ENCODE measurements around the gene UCKL1.
A peak's percentile ranks its signal among the peaks of the same experiment; 100 is the strongest.

Gene UCKL1

DNA sequence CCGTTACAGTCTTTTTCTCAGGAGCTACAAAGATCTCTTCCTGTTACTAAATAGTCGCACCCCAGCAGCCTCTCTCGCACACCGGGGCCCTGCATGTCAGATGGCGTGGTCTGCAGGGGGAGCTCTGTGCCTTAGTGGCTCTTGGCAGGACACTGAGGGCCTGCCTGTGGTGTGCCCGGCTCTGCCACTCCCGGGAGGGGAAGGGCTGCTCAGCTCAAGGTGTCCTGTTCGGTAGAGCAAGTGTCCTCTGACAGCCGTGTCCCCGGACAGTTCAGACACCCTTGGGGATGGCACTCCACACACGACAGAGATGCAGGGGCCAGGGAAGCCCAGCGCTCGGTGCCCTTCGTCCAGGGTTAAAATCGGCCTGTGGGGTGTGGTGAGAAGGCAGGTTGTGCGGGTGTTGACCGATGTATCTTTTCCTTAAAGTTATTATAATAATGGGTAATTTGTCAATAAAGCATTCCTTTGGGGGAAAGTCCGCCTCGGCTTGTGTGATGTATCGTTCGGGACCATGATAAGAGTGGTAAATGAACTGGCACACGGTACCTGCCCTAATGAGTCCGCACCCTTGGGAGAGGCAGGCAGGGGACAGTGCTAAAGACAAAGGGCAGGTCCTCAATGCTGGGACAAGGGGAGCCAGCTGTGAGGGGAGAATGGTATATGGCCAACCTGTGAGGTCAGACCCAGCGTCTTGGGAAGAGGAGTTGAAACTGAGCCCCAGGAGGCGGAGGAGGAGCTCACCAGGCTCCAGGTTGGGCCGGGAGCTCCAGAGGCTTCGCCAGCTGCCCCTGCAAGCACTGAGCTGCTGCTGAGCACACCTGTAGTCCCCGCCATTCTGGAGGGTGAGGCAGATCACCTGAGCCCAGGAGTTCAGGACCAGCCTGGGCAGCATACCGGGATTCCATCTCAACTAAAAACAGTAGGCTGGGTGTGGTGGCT, 64.9 kb downstream of the UCKL1 start:
- TF ChIP-seq, protein P1, sequence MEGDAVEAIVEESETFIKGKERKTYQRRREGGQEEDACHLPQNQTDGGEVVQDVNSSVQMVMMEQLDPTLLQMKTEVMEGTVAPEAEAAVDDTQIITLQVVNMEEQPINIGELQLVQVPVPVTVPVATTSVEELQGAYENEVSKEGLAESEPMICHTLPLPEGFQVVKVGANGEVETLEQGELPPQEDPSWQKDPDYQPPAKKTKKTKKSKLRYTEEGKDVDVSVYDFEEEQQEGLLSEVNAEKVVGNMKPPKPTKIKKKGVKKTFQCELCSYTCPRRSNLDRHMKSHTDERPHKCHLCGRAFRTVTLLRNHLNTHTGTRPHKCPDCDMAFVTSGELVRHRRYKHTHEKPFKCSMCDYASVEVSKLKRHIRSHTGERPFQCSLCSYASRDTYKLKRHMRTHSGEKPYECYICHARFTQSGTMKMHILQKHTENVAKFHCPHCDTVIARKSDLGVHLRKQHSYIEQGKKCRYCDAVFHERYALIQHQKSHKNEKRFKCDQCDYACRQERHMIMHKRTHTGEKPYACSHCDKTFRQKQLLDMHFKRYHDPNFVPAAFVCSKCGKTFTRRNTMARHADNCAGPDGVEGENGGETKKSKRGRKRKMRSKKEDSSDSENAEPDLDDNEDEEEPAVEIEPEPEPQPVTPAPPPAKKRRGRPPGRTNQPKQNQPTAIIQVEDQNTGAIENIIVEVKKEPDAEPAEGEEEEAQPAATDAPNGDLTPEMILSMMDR (conservative IDR thresholded peaks at IDR 0.05), result no peak
- peak overlapping the region; percentile 98; the same call in 1 of the 2 replicates for H3K27ac ChIP-seq

DNA sequence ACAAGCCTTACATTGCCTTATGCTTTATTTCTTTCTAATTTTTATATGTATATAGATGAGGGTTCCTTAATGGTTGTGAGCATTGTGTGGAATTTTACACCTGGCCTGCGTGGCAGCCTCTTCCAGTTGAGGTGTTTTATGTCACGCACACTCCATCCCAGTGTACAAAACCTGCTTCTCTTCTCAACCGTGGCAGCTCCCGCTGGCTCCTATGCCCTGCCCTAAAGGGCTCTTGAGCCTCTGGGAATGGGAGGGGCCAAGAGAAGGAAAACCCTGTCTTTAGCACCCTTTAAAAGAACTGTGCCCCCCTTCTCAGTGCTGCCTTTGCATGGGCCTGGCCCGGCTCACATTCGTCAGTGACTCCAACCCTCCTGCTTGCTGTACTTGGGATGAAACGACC, 65.6 kb downstream of the UCKL1 start:
- no peak overlapping the region for H3K27ac ChIP-seq
- TF ChIP-seq, protein P1 (conservative IDR thresholded peaks at IDR 0.05), result no peak

DNA sequence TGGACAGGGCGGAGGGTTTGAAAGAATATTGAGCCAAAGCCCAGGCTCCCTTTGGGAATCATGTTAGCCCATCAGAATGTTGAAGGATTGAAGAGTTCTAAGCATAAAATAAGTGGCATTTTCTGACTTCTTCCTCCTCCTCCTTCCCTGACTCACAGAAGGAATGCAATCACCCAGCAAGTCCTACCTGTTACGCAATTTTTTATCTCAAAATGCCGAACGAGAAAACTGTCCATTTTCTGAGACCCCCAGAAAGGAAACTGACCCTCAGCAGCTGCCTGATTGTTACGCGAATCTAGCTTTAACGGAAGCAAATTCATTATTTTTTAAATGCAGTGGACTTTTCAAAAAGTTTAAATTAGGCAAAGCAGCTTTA, 66.0 kb downstream of the UCKL1 start:
- TF ChIP-seq, protein P1 (conservative IDR thresholded peaks at IDR 0.05), result no peak
- no peak overlapping the region for H3K27ac ChIP-seq
